Measurements from ENCODE around the gene CERS6.

DNA sequence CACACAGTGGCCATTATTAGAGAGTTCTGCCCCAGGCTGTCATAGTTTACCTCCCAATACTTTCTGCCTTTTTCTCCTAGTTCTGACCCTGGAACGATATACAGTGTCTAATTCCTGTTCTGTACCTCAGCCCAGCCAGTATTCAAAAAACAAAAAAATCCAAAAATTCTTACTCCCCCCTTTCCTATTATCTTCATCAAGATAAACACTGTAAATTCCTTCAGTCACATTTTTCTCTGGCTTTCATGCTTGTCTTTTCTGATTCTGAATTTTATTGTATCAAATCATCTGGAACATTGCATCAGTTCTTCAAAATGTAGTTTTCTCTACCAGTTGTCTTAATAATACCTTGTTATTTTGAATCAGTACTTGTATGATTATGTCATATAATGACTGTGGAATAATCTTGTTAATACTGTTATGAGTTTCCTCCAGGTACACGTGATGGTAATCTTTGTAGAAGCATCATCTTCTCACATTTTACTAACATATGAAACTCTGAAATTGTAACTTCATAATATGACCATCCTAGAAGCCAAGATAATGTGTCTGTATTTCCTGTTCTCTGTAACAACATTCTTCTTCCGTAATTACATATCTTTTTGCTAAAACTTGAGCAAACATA lies 267.3 kb downstream of the CERS6 start:
- no peak for TF ChIP-seq POLR2AphosphoS5 (IDR thresholded peaks at IDR 0.05)
- TF ChIP-seq, protein P1, sequence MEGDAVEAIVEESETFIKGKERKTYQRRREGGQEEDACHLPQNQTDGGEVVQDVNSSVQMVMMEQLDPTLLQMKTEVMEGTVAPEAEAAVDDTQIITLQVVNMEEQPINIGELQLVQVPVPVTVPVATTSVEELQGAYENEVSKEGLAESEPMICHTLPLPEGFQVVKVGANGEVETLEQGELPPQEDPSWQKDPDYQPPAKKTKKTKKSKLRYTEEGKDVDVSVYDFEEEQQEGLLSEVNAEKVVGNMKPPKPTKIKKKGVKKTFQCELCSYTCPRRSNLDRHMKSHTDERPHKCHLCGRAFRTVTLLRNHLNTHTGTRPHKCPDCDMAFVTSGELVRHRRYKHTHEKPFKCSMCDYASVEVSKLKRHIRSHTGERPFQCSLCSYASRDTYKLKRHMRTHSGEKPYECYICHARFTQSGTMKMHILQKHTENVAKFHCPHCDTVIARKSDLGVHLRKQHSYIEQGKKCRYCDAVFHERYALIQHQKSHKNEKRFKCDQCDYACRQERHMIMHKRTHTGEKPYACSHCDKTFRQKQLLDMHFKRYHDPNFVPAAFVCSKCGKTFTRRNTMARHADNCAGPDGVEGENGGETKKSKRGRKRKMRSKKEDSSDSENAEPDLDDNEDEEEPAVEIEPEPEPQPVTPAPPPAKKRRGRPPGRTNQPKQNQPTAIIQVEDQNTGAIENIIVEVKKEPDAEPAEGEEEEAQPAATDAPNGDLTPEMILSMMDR (IDR thresholded peaks at IDR 0.05) = no peak
- TF ChIP-seq EP300 (IDR thresholded peaks at IDR 0.05) = no peak

Data from esophagus muscularis mucosa (tissue), 4 donors.